Fibroblast of the conjunctiva (primary cell): ENCODE results near the gene TRIM46.
"Not testable (repeated sequence)": the region's sequence is repeated elsewhere in the genome, so short reads cannot be mapped to it uniquely, and the experiment has no call there.

Experiments
- DNase-seq: peaks from one replicate; pipeline ENCODE4 v3.0.0-alpha.2; 2010; ENCODE audit warnings: low read depth

Gene TRIM46

DNA sequence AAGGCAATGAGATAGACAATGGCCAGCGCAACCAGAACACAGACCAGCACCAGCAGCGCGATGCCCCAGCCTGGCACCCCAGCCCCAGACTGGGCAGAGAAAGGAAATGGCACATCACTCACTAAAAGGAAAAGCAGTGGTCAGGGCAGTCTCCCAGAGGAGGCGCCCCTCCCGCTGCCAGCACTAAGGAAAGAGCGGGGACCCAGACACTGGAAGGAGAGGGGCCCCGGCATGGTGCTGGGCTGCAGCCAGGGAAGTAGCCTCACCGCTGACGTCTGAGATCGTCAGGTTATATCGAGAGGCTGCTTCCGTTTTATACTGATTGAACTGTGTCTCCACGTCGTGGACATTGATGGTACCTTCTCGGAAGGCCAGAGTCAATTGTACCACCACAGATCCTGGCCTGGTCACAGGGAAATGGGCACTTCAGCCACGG, 13.8 kb downstream of the TRIM46 start:
- no peak for DNase-seq

DNA sequence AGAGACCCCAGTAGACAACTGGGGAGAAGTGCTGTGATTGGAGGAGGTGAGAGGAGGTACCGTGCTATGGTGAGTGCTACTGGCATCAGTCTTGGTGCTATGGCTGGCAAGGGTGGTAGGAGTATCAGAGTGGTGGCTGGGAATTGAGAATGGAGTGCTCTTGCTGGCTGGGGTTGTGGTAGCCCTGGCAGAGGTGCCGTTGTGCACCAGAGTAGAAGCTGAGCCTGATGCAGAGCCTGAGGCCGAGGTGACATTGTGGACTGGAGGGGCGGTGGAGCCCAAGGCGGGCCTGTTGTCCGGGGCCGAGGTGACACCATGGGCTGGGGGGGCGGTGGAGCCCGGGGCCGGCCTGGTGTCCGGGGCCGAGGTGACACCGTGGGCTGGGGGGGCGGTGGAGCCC, 14.6 kb downstream of the TRIM46 start:
- no peak for DNase-seq

DNA sequence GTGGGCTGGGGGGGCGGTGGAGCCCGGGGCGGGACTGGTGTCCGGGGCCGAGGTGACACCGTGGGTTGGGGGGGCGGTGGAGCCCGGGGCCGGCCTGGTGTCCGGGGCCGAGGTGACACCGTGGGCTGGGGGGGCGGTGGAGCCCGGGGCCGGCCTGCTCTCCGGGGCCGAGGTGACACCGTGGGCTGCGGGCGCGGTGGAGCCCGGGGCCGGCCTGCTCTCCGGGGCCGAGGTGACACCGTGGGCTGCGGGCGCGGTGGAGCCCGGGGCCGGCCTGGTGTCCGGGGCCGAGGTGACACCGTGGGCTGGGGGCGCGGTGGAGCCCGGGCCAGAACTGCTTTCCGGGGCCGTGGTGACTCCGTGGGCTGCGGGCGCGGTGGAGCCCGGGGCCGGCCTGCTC, 16.3 kb downstream of the TRIM46 start:
- DNase-seq = not testable (repeated sequence)

GRCh38 chr1:155191904-155192303, 18.3 kb downstream of the TRIM46 start:
- DNase-seq = no peak

DNA sequence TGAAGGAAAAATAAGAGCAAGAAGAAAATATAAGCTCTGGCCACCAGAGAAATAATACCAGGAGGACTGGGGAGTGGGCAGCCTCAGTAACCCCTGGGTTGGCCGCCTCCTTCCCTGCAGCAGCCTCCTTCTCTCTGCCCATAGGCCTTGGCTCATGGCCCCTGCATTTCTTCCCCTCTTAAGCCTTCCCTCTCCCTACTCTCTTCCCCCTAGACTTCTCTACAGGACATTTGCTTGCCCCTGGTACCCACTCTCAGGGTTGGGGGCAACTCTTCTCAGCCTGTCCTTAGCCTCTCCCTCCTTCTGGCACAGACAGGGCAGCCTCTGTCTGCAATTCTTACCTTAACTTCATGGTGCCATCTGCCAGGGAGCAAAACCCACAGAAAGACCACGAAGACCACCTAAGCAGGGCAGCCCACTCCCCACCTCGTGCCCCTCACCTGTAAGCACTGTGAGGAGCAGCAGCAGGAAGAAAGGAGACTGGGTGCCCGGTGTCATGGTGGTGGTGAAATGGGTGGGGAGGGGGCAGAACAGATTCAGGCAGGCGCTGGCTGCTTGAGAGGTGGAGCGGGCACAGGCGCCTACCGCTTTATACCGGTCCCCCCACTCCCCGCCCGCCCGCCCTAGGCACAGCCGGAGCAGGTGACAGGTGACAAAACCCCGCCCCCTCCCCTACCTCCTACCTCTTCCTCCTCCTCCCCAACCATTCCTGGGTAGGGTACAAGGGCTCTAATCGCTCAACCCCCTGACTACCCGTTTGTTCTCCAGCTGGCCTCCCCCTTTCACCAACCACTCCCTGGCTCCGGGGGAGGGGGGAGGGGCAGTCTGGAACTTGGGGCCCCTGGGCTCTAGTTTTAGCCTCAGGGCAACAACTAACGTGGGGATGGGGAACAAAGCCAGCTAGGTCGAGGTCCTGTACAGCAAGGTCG, 19.0 kb downstream of the TRIM46 start:
- no peak for DNase-seq

GRCh38 chr1:155193275-155193990, 19.8 kb downstream of the TRIM46 start:
- DNase-seq = peak; percentile 90

- not testable (repeated sequence) for DNase-seq
Observed at GRCh38 chr1:155193991-155194240, 20.3 kb downstream of the TRIM46 start.

DNA sequence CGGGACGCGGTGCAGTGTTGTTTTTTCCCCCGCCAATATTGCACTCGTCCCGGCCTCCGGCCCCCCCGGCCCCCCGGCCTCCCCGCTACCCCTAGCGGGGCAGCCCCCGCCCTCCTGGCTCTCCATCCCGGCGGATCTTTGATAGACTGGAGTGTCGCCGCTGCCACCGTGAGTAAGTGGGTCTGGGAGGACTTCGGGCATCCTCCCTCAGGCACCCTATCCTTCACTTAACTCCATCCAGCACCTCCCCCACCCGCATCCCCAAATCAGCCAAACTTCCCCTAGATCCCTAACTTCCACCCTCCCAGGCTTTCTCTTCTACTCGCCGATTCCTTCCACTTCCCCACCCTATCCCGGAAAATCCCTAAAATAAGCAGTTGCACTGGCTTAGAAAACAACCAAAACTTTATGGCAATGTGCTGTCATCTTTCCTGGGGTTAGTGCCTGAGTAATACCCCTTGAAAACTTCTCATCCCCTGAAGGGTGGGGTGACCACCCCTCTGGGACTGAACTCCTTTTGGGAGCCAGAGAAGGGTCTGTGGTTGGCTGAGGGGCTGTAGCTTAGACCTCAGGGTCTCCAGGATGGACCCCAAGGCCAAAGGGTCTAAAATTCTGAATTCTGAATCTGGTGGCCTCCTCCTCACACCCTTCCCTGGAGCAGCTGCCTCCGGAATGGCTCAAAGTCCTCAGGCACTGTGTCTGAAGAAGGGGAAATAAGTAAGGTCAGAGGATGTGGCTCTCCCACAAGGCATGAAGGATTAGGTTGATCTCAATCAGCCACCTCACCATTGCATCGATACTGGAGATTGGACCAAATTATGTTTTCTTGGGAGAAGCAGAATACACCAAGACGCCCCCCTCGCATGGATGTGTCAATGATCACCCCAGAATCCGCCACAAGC, 21.8 kb downstream of the TRIM46 start:
- no peak for DNase-seq

- no peak for DNase-seq
Observed at GRCh38 chr1:155196103-155196892, 22.6 kb downstream of the TRIM46 start.

- no peak for DNase-seq
Observed at GRCh38 chr1:155196893-155197638, 23.4 kb downstream of the TRIM46 start.

DNA sequence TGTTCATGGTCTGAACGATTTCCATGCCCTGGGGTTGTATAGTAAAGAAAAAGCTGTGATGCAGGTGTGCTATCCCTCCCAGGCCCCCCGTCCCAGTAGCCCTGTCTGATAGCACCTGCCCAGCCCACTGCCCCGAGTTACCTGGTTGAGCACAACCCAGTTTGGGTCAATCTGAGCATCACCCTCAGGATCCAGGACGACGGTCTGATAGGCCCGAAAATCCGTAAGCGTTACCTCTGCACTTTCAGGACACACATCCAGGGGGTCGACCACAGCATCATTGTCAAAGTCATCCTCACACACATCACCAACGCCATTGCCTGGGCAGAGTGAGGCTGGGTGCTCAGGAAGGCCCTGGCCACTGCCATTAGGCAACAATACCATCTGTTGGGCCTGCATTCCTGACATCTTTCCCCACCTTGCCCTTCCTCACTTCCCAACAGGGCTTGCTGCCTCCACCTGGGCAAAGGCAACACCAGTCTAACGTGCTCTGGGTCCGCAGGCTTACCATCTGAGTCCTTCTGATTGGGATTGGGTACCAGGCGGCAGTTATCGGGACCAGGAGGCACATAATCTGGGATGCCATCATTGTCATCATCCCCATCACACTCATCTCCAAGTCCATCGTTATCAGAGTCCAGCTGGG, 24.4 kb downstream of the TRIM46 start:
- no peak for DNase-seq

GRCh38 chr1:155198547-155198906, 24.9 kb downstream of the TRIM46 start:
- no peak for DNase-seq

DNA sequence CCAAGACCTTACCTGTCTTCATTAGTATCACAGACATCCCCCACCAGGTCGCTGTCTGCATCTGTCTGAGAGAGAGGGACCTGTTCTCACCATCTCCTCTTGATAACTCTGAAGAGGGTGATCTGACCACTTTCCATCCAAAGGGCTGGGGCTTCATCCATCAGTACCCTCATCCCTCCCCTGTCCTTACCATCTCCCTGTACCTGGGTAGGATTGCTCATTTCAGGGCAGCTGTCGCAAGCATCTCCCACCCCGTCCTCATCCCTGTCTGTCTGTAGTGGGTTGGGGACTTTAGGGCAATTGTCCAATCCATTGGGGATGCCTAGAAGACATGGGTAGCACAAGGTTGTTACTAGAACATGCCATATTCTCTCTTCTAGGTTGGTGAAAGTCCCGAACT, 26.1 kb downstream of the TRIM46 start:
- no peak for DNase-seq

GRCh38 chr1:155200920-155201319, 27.3 kb downstream of the TRIM46 start:
- DNase-seq = no peak

DNA sequence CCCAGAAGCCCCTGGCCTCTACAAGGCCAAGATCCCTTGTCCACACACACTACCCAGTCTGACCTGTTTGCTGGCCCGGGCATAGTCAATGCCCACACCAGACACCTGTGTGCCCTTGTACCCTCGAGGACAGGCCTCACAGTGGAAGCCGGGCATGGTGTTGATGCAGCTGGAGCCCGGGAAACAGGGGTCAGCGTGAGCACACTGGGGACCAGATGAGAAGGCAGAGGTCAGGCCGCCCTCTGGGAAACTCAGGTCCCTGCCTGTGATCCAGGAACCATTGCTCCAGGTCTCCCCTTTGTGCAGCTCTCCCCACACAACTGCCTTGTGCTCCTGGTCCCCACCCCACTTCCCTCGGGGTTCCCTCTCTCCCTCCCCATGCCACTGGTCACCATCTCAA, 28.5 kb downstream of the TRIM46 start:
- DNase-seq = no peak

- no peak for DNase-seq
Observed at GRCh38 chr1:155202731-155203515, 29.3 kb downstream of the TRIM46 start.

- no peak for DNase-seq
Observed at GRCh38 chr1:155205035-155205434, 31.4 kb downstream of the TRIM46 start.

- no peak for DNase-seq
Observed at GRCh38 chr1:155205969-155206593, 32.4 kb downstream of the TRIM46 start.
